Measurements from ENCODE around the gene PDZRN4.
"Not testable (repeated sequence)": the region's sequence is repeated elsewhere in the genome, so short reads cannot be mapped to it uniquely, and the experiment has no call there.

The PDZRN4 gene

GRCh38 chr12:41254004-41254914 lies 66.1 kb downstream of the PDZRN4 start:
- no peak overlapping the region for H3K4me3 ChIP-seq (replicated peaks; ENCODE audit: low read depth, low read length)
- no peak for DNase-seq (ENCODE audit: low read depth)
- no peak for TF ChIP-seq CTCF (IDR thresholded peaks at IDR 0.05; ENCODE audit: low read length, missing control alignments)

- not testable (repeated sequence) for H3K4me3 ChIP-seq (replicated peaks; ENCODE audit: low read depth, low read length); DNase-seq (ENCODE audit: low read depth)
These were observed 75.1 kb downstream of the PDZRN4 start for GRCh38 chr12:41263196-41263595.

- H3K4me3 ChIP-seq (replicated peaks; ENCODE audit: low read depth, low read length), result no peak overlapping the region
- DNase-seq (ENCODE audit: low read depth), result peak; percentile 23
- peak; percentile 38 for TF ChIP-seq CTCF (IDR thresholded peaks at IDR 0.05; ENCODE audit: low read length, missing control alignments)
These were observed 76.2 kb downstream of the PDZRN4 start for GRCh38 chr12:41264281-41264680.

- no peak overlapping the region for H3K4me3 ChIP-seq (replicated peaks; ENCODE audit: low read depth, low read length)
- no peak for TF ChIP-seq CTCF (IDR thresholded peaks at IDR 0.05; ENCODE audit: low read length, missing control alignments)
- no peak for DNase-seq (ENCODE audit: low read depth)
These were observed 80.9 kb downstream of the PDZRN4 start for GRCh38 chr12:41269056-41269455.

- no peak overlapping the region for H3K4me3 ChIP-seq (replicated peaks; ENCODE audit: low read depth, low read length)
- TF ChIP-seq CTCF (IDR thresholded peaks at IDR 0.05; ENCODE audit: low read length, missing control alignments), result no peak
- no peak for DNase-seq (ENCODE audit: low read depth)
These were observed 83.4 kb downstream of the PDZRN4 start for GRCh38 chr12:41271489-41271888.

GRCh38 chr12:41274643-41275042 lies 86.5 kb downstream of the PDZRN4 start:
- H3K4me3 ChIP-seq (replicated peaks; ENCODE audit: low read depth, low read length), result no peak overlapping the region
- TF ChIP-seq CTCF (IDR thresholded peaks at IDR 0.05; ENCODE audit: low read length, missing control alignments), result no peak
- DNase-seq (ENCODE audit: low read depth), result no peak

- peak; percentile 69 for DNase-seq (ENCODE audit: low read depth)
- TF ChIP-seq CTCF (IDR thresholded peaks at IDR 0.05; ENCODE audit: low read length, missing control alignments), result peak; percentile 59
- H3K4me3 ChIP-seq (replicated peaks; ENCODE audit: low read depth, low read length), result no peak overlapping the region
These were observed 89.2 kb downstream of the PDZRN4 start for GRCh38 chr12:41277100-41277945.

All from fibroblast of pulmonary artery (primary cell).